ENCODE measurements around the gene TMCC2.

TMCC2 gene

DNA sequence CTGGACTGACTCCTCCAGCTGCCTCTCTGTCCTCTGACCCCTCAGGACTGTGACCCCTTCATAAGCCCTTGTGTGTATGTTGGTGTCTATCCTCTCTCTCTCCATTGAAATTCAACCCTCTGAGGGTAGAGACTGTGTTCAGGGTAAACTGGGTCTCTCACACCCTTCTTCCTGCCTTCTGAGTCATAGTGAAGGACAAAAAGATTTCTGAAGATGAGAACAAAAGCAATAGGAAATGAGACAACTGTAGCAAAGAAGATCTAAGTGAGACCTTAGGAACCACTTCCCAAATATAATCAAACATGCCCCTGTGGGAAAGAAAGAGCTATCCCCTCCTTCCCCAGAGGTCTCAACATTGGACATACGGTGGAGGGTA, 76.9 kb downstream of the TMCC2 start:
- Mint-ChIP-seq H3K27me3 (no peaks in the 10 kb centered on the region), H3K36me3 (peaks cover 77% of the 10 kb centered on the region), H3K27ac (no peak overlapping the region), H3K9me3 (no peaks in the 10 kb centered on the region), H3K4me3 (no peak overlapping the region), H3K4me1 (peaks cover 66% of the 10 kb centered on the region)
- ATAC-seq: no peak

DNA sequence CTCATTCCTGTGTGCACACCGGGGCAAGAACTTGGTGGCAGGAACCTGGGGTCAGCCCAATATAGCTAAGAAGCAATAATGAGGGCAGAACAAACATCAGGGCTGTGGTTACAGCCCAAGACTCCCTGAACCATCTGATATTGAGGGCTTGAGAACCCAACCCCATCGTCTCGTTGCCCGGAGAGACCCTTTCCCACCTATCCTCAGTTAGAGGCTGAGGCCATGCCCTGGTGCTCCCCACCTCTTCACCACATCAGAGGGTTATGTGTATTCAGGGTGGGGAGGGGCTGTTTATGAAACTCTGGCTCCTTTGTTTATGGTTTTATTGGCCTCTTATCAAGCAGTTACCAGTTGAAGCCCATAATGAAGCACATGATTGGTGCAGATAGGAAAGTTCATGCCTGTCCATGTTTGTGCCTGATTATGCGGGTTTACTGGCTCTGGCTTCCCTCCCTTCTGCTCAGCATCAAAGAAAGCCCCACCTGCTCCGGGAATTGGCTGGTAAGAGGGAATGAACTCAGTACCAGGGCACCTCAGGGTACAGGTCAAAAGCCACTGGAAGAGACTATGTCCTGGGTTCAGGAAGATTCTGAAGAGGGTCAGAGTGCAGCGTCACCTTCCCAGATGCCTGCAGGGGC, 79.3 kb downstream of the TMCC2 start:
- H3K9me3 Mint-ChIP-seq: no peaks in the 10 kb centered on the region
- H3K27me3 Mint-ChIP-seq: no peaks in the 10 kb centered on the region
- H3K4me1 Mint-ChIP-seq: peaks cover 66% of the 10 kb centered on the region
- ATAC-seq: no peak
- H3K27ac Mint-ChIP-seq: no peak overlapping the region
- H3K36me3 Mint-ChIP-seq: peaks cover 89% of the 10 kb centered on the region
- no peak overlapping the region for H3K4me3 Mint-ChIP-seq

DNA sequence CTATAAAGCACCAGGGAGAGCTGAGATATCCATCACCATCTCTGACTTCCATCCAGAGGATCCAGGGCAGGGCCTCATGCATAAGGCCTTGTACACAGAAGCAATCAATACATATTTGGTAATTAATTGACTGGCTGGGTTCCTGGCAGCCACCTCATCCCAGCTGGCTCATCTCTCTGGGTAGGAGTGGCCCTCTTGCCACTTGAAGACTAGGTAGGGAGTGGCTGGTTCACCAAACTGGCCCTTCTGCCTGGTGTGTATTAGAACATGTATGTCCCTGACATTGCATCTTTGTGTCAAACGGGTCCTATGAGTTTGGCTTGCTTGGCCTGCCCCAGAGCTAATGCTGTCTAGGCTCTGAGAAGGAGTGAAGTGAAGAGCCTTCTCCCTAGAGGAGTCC, 82.0 kb downstream of the TMCC2 start:
- peak overlapping the region; percentile 87 for H3K27ac Mint-ChIP-seq
- no peak for ATAC-seq
- H3K36me3 Mint-ChIP-seq: peaks cover 65% of the 10 kb centered on the region
- no peaks in the 10 kb centered on the region for H3K27me3 Mint-ChIP-seq
- no peak overlapping the region for H3K4me3 Mint-ChIP-seq
- peaks cover 77% of the 10 kb centered on the region for H3K4me1 Mint-ChIP-seq
- H3K9me3 Mint-ChIP-seq: no peaks in the 10 kb centered on the region

DNA sequence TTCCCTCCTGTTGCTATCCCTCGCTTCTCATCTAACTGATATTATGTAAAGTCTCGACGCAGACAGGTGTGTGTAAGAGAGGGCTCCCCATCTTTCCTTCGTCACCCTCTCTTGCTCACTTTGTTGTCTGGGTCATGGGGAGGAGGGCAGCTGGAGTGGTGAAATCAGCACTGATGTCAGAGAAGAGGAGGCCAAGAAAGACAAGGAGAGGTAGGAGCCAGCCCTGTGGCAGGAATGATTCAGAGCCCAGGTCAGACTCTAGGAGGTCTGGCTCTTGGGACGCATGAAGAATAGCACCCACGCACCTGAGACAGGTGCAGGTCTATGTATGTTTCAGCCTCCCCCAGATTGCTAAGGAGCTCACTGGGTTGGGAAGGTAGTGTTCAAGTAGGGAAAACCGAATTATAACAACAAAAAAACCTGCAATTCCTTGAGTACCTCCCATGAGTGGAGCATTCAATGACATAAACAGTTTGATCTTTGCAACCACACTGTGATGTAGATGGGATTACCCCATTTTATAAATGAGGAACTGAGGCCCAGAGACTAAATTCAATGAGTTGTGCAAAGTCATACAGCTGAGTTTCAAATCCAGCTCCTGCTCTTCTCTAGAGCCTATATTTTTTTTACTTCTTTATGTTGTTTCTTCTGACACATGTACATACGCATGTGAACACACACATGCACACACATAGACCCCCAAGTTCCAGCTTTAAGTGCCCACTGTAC, 83.4 kb downstream of the TMCC2 start:
- Mint-ChIP-seq H3K4me1 (peaks cover 84% of the 10 kb centered on the region), H3K9me3 (no peaks in the 10 kb centered on the region), H3K27ac (peak overlapping the region; percentile 87), H3K4me3 (peak overlapping the region; percentile 71), H3K27me3 (no peaks in the 10 kb centered on the region), H3K36me3 (peaks cover 51% of the 10 kb centered on the region)
- peak; percentile 57 for ATAC-seq

DNA sequence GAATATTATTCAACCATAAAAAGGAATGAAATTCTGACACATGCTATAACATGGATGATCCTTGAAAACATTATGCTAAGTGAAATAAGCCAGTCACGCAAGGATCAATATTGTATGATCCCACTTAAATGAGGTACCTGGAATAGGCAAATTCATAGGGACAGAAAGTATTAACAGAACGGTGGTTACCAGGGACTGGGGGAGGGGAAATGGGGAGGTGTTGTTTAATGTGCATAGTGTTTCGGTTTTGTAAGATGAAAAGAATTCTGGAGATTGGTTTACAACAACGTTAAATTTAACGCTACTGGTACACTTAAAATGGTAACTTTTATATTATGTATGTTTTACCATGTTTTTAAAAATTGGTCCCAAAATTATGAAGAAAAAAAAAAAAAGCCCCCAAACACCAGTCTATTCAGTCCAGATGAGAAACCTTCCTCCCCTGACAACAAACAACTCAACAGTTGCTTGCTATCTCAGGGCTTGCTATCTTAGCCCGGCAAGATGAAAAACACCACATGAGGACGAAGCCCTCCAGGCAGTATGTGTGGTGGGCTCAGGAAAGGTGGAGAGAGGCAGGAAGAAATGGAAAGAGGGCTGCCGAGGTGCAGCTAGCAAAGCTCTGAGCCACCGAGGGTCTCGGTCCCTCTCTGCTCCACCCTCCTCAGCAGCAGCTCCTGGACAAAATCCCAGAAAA, 85.3 kb downstream of the TMCC2 start:
- Mint-ChIP-seq H3K27me3 (no peaks in the 10 kb centered on the region), H3K9me3 (no peaks in the 10 kb centered on the region), H3K27ac (peak overlapping the region; percentile 87), H3K36me3 (peaks cover 32% of the 10 kb centered on the region), H3K4me3 (peak overlapping the region; percentile 72), H3K4me1 (peaks cover 95% of the 10 kb centered on the region)
- ATAC-seq: no peak

DNA sequence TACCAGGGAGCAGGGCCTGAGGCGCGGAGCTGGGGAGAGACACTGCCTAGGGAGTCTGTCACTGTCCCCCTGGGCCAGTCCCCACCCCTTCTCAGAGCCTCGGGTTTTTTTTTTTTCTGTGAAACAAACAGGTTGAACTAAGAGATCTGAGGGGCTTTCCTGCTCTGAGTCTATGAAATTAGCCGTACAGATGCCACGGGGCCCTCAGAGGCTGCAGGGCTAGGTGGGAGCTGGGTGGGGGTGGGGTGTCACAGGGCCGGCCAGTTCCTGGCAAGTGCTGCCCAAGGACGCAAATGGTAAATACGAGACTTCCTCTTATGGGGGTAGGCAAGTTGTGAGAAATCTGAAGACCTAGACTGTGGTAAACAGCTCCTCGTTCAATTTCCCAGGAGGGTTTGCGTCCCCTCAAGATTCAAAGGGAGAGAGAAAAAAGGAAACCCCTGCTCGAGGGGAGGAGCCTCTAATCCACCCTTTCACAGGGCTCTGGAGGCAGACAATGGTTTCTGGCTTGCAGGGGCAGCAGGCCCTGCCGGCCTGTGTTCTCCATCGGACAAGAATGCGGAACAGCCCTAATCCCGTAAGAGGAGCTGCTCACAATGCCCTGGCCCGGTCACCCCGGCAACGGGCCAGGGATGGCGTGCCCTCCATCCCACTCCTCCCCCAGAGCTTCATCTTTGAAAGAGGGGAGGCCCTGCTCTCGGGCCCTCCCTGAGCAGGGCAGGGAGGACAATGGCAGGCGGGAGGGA, 86.0 kb downstream of the TMCC2 start:
- Mint-ChIP-seq H3K27me3 (no peaks in the 10 kb centered on the region), H3K4me1 (peaks cover 96% of the 10 kb centered on the region), H3K9me3 (no peaks in the 10 kb centered on the region), H3K36me3 (peaks cover 31% of the 10 kb centered on the region), H3K4me3 (peak overlapping the region; percentile 72), H3K27ac (peak overlapping the region; percentile 87)
- ATAC-seq: peak; percentile 93

DNA sequence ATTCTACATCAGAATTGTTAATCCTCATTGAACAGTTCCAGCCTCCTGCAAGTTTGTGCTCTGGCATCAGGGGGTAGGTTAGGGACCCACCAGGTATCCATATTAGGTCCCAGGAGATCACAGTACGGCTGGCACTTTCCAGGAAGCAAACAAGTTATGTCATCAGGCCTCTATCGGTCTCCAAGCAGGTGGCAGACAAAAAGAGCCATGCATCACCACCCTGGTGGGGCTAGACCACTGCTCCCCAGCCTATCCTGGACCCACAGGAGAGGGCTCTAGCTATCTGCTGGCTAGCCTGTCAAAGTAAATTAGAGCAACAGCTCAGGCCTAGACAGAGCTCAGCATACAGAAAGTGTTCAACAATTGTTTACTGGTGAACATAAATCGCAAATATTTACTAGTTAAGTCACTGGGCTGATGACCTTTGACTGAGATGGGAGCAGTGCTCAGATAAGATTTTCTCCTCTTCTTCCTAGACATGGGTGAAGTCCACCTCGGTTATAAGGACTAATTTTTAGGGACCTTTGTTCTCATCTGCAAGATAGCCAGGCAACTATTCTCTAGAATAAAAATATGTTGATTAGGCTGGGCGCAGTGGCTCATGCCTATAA, 87.4 kb downstream of the TMCC2 start:
- peak overlapping the region; percentile 87 for H3K27ac Mint-ChIP-seq
- ATAC-seq: no peak
- H3K4me3 Mint-ChIP-seq: peak overlapping the region; percentile 72
- H3K27me3 Mint-ChIP-seq: no peaks in the 10 kb centered on the region
- peaks cover 100% of the 10 kb centered on the region for H3K4me1 Mint-ChIP-seq
- peaks cover 33% of the 10 kb centered on the region for H3K36me3 Mint-ChIP-seq
- no peaks in the 10 kb centered on the region for H3K9me3 Mint-ChIP-seq

DNA sequence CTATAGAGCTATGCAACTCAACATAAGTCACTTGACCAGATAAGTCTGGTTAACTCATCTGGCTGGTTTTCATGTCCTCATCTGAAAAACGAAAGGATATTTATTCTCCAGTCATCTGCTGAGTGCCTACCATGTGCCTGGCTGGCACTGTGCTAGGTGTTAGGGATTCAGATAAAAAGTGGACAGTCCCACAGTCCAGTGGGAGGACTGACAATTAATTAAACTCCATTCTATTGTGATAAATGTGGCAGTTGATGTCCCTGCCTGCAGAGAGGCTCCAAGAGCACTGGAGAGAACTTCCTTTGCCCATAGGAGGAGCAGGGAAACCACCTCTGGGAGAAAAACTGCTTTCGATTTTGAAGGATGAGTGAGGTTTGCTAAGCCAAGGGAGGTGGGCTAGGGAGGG, 88.4 kb downstream of the TMCC2 start:
- H3K27me3 Mint-ChIP-seq: no peaks in the 10 kb centered on the region
- peak overlapping the region; percentile 97 for H3K27ac Mint-ChIP-seq
- peaks cover 32% of the 10 kb centered on the region for H3K36me3 Mint-ChIP-seq
- no peak for ATAC-seq
- no peaks in the 10 kb centered on the region for H3K9me3 Mint-ChIP-seq
- peaks cover 96% of the 10 kb centered on the region for H3K4me1 Mint-ChIP-seq
- peak overlapping the region; percentile 71 for H3K4me3 Mint-ChIP-seq

DNA sequence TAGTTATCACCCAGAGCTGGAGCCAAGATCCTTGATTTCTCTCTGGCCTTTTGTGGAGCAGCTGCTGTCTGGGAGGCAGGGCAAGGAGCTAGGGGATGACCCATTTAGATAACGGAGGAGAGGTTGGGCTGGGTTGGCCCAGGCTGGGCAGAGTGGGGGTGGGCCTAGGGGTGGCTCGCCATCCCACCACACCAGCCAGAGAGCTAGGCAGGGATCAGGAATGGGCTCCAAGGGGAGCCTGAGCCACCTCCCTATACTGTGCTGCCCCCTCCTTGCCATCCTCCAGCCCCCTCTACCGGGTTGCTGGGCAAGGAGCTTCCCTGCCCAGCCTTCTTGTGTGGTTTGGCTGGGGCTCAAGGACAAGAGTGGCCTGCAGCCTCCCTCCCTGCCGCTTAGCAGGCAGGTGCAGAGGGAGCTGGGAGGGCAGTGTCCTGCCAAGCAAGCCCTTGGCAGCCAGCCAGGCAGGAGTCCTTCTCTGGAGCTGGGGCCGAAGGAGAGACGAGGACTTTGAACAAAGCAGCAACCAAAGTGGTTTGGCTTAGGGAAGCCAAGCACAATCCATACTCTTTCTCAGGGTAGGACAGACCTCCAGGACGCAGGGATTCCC, 89.7 kb downstream of the TMCC2 start:
- H3K4me3 Mint-ChIP-seq: peak overlapping the region; percentile 96
- peak overlapping the region; percentile 97 for H3K27ac Mint-ChIP-seq
- H3K36me3 Mint-ChIP-seq: peaks cover 29% of the 10 kb centered on the region
- H3K27me3 Mint-ChIP-seq: no peaks in the 10 kb centered on the region
- no peak for ATAC-seq
- peaks cover 94% of the 10 kb centered on the region for H3K4me1 Mint-ChIP-seq
- no peaks in the 10 kb centered on the region for H3K9me3 Mint-ChIP-seq

DNA sequence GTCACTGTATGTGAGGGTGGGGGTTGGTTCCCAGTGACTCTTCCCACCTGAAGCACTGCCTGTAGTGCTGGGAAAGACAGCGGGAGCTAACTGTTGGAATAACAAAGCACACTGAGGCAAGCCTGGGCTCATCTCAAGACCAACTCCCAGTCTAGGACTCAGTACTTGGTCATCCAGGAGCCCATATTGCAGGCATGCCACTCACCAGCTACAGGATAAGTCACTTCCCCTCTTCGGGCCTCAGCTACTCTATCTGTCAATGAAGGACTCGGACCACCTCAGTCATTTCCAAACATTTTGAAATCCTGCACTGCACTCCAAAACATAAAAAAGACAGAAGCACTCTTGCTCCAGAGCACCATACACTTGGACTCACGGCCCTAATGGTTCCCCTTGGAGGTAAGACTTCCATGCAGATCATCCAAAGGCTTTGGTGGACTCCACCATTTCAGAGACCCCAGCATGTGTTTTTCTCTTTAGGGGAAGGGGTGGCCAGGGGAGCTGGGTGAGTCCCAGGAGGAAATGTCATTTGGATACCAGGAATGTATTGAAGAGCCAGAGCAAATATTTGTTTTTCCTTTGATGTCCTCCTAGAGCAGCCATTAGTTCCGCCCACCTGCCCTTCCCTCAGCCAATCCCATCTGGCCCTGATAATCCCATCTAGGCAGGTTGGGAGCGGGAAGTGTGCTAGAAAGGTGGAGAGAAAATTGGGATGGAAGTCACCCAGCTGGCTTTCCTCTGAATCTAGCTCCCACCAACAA, 90.7 kb downstream of the TMCC2 start:
- Mint-ChIP-seq H3K4me1 (peaks cover 86% of the 10 kb centered on the region), H3K4me3 (peak overlapping the region; percentile 96), H3K36me3 (peaks cover 29% of the 10 kb centered on the region), H3K27me3 (no peaks in the 10 kb centered on the region), H3K27ac (peak overlapping the region; percentile 97), H3K9me3 (no peaks in the 10 kb centered on the region)
- ATAC-seq: no peak

DNA sequence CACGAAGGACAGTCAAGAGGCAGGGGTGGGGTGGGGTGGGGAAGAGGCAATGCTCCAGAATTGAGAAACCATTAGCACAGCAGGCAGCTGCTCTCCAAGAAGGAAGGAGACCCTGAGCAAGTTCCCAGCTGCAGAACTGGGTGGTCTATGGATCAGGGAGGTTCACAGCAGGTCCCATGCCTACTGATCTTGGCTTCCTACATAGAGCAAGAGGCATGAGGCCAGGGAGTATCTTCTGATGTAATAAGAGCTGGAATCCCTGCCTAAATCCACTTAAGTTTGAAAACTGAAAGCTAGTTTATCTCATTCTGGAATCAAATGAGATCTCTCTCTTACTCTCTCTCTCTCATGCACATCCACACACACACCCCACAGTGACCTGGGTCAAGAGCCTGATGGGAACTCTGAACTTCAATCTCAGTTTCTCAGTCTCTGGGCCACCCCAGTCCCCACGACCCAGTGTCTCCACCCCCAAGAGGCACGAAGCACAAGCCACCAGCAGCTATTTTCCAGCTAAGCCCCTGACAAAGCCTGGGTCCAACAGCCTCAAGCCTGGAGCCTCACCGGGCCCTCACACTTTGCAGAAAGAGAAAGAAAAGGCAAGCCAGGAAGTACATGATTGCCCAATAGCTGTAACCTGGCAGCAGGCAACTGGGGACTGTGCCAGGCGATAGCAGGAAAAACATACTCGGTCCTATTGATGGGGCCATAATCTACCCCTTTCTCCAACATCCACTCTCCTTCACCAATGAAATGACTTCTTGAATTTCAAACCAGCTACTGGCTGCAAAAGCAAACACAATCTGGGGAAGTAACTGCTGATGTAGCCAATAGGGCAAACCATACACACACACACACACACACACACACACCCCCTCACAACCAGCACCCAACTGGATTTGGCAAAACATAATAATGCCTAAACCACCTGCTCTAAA, 91.6 kb downstream of the TMCC2 start:
- Mint-ChIP-seq H3K4me1 (peaks cover 82% of the 10 kb centered on the region), H3K27me3 (no peaks in the 10 kb centered on the region), H3K4me3 (peak overlapping the region; percentile 96), H3K9me3 (no peaks in the 10 kb centered on the region), H3K36me3 (peaks cover 29% of the 10 kb centered on the region), H3K27ac (peak overlapping the region; percentile 97)
- no peak for ATAC-seq

DNA sequence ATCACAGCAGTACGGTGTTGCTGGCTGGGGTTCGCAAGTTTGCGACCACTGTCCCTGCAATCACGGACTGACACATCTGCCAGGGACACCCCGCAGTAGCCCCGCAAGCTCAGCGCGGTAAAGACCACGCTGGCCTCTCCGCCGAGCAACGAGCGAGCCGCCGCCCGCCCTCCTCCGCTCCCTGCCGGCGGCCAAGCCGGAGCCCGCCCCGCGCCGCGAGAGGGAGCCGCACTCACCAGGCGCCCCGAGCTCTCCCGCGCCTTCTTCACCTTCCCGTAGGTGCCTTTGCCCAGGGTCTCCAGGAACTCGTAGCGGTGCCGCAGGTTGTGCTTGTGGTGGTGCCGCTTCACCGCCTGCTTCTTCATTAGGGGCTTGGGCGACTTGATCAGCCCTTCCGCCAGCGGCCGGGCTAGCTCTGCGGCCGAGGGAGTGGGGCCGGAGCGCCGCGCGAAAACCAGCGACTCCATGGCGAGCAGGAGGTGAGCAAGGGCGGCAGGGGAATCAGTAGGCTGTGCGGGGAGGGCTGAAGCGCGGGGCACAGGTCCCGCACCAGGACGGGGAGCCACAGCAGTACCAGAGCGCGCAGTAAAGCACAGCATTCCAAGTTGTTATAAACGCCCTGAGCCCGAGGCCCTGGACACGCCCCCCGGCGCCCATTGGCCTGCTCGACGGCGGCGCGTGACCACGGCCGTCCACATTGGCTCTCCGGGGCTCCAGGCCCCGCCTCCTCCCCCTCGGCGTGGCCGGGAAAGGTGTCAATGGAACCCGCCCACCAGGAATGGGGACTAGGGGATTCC, 93.6 kb downstream of the TMCC2 start, which contains the start of gene NUAK2:
Gene NUAK2 (minus strand): TSS at position 584 of the 797 bp plus-strand sequence. CDS start 117 bp downstream, at position 467.
- Mint-ChIP-seq H3K36me3 (peaks cover 29% of the 10 kb centered on the region), H3K9me3 (no peaks in the 10 kb centered on the region), H3K27me3 (no peaks in the 10 kb centered on the region), H3K4me1 (peaks cover 77% of the 10 kb centered on the region), H3K4me3 (peak within 1 kb of the TSS; percentile 96), H3K27ac (peak within 1 kb of the TSS; percentile 97)
- peak; percentile 93 for ATAC-seq
